ENCODE results near the gene SPRYD7.
"Not testable (repeated sequence)": the region's sequence is repeated elsewhere in the genome, so short reads cannot be mapped to it uniquely, and the experiment has no call there.

Gene SPRYD7

DNA sequence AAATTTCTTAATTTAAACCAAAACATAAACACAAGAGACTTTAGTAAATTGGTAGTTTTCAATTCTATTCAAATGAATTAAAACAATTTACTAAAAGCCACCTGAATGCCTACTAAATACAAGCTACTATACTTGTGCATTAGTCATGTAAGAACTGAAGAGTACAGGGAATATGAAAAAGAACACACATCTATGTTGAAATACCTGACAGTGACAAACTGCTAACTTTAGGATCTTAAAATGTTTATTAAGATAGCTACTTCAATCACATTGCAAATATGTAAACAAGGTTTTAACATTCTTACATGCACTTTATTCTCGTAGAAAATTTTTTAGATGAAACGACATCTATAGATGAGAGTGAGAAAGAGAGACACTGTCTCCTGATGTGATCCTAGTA lies 4.1 kb downstream of the SPRYD7 start:
- DNase-seq = no peak

- DNase-seq = no peak
Observed at GRCh38 chr13:49927755-49928154, 8.4 kb downstream of the SPRYD7 start.

DNA sequence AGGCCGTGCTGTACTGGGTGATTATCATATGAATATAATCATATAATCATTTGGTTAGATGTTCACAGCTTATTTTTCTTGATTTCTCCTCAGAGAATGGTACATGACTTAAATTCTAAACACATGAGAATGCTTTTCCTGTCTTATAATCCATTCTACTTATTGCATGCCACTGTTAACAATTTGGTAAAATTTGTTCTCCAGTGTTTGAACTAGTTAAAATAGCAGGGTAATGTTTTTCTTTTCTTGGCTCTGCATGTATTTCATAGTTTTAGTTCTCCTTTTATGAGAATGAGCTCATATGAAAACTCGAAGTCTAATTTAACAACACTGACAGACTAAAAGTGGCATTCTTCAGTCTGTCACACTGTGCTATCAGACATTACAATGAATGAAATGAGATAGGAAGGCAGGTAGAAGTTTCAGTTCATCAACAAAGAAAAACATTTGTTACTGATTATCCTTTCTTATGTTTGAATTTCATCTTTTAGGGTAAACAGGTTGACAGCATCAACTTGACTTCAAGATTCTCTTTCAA lies 10.2 kb downstream of the SPRYD7 start:
- DNase-seq = no peak

DNA sequence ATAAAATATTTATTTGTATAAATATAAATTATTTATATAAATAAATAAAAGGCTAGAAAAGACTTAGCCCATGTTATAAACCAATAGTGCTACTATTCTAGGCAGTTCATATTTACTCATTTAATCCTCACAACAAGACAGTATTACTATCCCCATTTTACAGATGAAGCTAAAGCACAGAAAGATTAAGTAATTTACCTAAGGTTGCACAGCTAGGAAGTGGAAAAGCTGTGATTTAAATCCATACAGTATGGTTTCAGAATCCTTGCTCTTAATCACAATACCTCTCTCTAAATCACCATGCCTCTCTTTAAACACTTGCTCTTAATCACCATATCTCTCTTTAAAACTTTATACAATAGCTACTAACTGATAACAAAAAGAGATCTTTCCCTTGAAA lies 13.8 kb downstream of the SPRYD7 start:
- no peak for DNase-seq

DNA sequence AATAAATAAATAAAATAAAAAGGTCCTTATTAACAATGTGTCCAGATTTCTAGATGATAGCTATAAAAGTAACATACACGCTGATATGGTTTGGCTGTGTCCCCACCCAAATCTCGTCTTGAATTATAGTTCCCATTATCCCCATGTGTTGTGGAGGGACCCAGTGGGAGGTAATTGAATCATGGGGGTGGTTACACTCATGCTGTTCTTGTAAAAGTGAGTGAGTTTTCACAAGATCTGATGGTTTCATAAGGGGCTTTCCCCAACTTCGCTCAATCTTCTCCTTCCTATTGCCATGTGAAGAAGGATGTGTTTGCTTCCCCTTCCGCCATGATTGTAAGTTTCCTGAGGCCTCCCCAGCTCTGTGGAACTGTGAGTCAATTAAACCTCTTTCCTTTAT lies 15.2 kb downstream of the SPRYD7 start:
- not testable (repeated sequence) for DNase-seq

GRCh38 chr13:49918106-49918505 lies 18.0 kb downstream of the SPRYD7 start:
- not testable (repeated sequence) for DNase-seq

- no peak for DNase-seq
Observed at GRCh38 chr13:49914947-49915346, 21.2 kb downstream of the SPRYD7 start.

DNA sequence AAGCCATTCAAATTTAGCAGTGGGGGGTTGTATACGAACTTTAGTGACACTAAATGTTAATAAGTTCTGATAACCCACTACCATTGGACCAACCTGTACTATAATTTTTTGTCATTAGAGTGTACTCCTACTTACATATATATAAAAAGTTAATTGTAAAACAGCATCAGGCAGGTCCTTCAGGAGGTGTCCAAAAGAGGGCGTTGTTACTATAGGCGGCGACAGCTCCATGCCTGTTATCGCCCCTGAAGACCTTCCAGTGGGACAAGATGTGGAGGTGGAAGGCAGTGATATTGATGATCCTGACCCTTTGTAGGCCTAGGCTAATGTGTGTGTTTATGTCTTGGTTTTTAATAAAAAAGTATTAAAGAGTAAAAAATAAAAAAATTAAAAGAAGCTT lies 27.5 kb downstream of the SPRYD7 start:
- DNase-seq = no peak

DNA sequence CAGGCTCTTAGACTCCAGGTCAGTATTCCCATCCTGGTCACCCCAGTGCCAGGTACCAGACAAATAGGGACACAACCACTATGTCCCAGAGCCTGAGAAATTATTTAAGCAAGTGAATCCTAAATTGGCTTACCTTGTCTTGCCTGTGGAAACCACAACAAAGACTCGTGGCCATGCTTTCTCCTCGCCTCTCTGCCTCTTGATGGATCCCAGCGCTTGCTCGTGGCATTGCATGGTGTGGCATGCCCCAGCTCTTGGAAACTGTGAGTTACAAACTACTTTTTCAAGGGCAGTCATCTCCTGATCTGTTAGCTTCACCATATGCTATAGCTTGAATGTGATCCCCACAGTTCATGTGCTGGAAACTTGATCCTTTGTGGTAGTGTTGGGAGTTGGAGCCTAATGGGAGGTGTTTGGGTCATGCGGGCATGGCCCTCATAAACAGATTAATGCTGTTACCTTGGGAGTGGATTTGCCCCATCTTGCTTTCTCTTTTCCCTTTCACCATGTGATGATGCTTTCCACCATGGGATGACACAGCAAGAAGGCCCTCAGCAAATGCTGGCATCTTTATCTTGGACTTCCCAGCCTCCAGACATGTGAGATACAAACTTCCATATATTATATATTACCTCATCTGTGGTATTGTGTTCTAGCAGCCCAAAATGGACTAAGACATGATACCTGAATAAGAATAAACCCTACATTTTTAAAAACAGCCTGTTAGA lies 31.2 kb downstream of the SPRYD7 start:
- no peak for DNase-seq

GRCh38 chr13:49898792-49899191 lies 37.3 kb downstream of the SPRYD7 start:
- no peak for DNase-seq

GRCh38 chr13:49897713-49898112 lies 38.4 kb downstream of the SPRYD7 start:
- no peak for DNase-seq

- DNase-seq = no peak
Observed at GRCh38 chr13:49895826-49896225, 40.3 kb downstream of the SPRYD7 start.

GRCh38 chr13:49893591-49893990 lies 42.5 kb downstream of the SPRYD7 start:
- DNase-seq = no peak

GRCh38 chr13:49890376-49890775 lies 45.8 kb downstream of the SPRYD7 start:
- no peak for DNase-seq

DNA sequence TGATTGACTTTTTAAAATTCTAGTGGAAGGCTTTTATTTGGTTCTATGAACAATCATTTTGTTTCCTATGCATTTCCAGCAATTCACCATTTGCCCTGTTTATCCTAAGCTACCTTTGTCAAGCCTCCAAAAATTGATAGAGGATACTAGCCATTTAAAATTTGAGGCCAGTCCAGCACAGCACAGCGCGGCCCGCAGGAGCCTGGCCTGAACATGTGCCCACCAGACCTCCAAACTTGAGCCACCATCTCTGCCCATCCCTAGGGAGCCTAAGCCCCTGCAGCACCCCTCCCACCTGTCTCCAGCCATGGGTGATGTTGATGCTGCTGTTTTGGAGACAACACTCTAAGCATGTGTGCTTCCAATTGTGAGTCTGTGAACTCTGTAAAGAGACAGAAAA lies 57.5 kb downstream of the SPRYD7 start:
- DNase-seq = no peak

DNA sequence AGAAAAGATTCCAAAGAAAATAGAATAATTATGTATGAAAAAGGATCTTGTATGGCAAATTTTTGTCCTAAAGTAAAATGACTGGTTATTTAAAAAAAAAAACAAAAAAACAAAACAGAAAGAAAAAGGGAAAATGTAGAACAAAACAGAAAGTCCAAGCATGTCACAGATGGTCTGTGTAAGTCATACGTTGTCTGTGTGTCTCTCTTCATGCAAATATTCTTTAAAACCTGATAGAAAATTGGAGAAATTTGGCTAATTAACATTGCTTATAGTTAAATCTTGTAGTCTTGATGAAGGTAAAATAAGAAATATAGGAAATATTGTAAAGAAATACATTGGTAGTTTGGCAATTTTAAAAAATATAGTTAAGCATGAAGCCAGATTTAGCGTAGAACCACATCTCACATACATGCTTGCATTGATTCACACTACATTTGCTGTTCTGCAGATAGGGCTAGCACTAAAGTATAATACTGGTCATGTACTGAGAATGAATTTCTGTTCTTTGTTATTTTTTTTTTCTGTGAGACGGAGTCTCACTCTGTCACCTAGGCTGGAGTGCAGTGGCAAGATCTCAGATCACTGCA lies 58.4 kb downstream of the SPRYD7 start:
- DNase-seq = no peak

DNA sequence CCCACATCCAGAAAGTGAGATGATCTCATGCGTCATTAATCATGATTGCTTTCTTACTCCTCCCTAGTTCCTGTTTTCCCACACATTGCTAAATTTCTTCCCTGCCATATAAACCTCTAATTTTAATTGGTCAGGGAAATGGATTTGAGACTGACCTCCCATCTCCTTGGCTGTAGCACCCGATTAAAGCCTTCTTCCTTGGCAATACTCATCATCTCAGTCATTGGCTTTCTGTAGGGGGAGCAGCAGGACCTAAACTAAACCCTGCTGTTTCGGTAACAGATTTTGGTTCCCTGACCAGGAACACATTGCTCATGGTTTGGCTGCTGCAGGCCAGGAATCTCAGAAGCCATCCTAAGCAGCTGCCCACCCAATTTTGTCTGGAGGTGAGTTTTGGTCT lies 61.7 kb downstream of the SPRYD7 start:
- no peak for DNase-seq

- no peak for DNase-seq
Observed at GRCh38 chr13:49869519-49869918, 66.6 kb downstream of the SPRYD7 start.

DNA sequence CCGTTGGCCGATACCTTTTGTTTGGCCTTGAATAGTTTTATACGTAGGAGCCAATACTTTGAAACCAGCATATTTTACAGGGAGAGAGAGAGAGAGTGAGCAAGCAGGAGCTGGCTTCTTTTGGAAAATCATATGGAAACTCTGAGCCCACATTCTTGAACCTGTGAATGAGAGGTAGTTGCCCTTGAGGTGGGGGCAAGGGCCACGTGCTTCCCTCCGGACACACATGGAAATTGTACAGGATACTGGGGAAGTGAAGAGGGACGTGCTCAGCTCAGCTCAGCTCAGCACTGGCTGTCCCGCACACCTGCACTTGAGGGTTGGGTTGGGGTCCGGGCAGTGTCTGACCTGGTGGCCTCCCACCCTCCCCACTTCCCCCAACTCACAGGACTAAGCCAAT lies 68.3 kb downstream of the SPRYD7 start:
- DNase-seq = no peak

GRCh38 chr13:49865218-49865617 lies 70.9 kb downstream of the SPRYD7 start:
- no peak for DNase-seq

GRCh38 chr13:49864509-49864908 lies 71.6 kb downstream of the SPRYD7 start:
- no peak for DNase-seq

Measured in amniotic stem cell (primary cell).